ENCODE measurements around the gene TMEM212. TPM values are rescaled to one million over a fixed set of nuclear protein-coding genes. Genes with fewer than 3 reads are reported as not detected.

Gene TMEM212
- total RNA-seq, 1 experiment from 2014 or later = not detected

GRCh38 chr3:171829841-171830517 lies 13.2 kb upstream of the TMEM212 start:
- Mint-ChIP-seq H3K4me3 (no peak overlapping the region), H3K36me3 (ENCODE audit: insufficient read depth in 1 of 3, low read depth in 3 of 3) (no peaks in the 10 kb centered on the region), H3K4me1 (peaks cover 17% of the 10 kb centered on the region in 2 experiments), H3K9me3 (no peaks in the 10 kb centered on the region), H3K27ac (no peak overlapping the region), H3K27me3 (ENCODE audit: low read depth) (peaks cover 2% of the 10 kb centered on the region; the same call in 1 of the 2 replicates)
- Histone ChIP-seq H3K9me3 (ENCODE audit: control insufficient read depth, low read depth, low read length) (no peaks in the 10 kb centered on the region), H4K20me1 (ENCODE audit: control insufficient read depth, insufficient read depth, insufficient read length) (no peaks in the 10 kb centered on the region), H2AK5ac (ENCODE audit: insufficient read length, low read length) (no peak overlapping the region), H4K5ac (ENCODE audit: insufficient read length, low read depth, low read length) (no peak overlapping the region), H2BK120ac (ENCODE audit: low read depth, low read length, poor library complexity, severe bottlenecking) (no peak overlapping the region), H4K91ac (ENCODE audit: insufficient read length, low read depth, low read length) (no peak overlapping the region), H3K79me1 (ENCODE audit: insufficient read depth, low read depth, low read length, poor library complexity, severe bottlenecking) (no peaks in the 10 kb centered on the region), H2BK12ac (ENCODE audit: insufficient read length, low read depth, low read length) (no peak overlapping the region), H3K9ac (ENCODE audit: extremely low read depth, insufficient read length, low read length) (no peak overlapping the region), H3K18ac (ENCODE audit: insufficient read length, low read depth, low read length) (no peak overlapping the region), H3T11ph (ENCODE audit: low read length) (no peak overlapping the region), H2BK20ac (ENCODE audit: low read depth, low read length, poor library complexity, severe bottlenecking) (no peak overlapping the region), H3K14ac (ENCODE audit: insufficient read depth, low read length) (no peak overlapping the region), H3K27me3 (ENCODE audit: insufficient read depth, low read length) (no peaks in the 10 kb centered on the region), H3K56ac (ENCODE audit: insufficient read length, low read depth, low read length) (no peak overlapping the region), H2BK5ac (ENCODE audit: insufficient read length, low read length) (no peak overlapping the region), H4K8ac (replicated peaks; ENCODE audit: insufficient read length, low read depth, low read length) (no peak overlapping the region), H3K4me1 (ENCODE audit: insufficient read depth, low read length) (peaks cover 8% of the 10 kb centered on the region; the same call in 1 of the 2 replicates), H3K23ac (ENCODE audit: insufficient read length, low read depth, low read length) (no peak overlapping the region), H2BK15ac (ENCODE audit: low read depth, low read length) (no peak overlapping the region), H3K79me2 (ENCODE audit: insufficient read depth, low read length) (no peaks in the 10 kb centered on the region), H3K4ac (ENCODE audit: low read depth, low read length) (no peak overlapping the region), H3K27ac (ENCODE audit: insufficient read length, low read depth, low read length) (no peak overlapping the region), H3K23me2 (ENCODE audit: insufficient read length, low read depth, low read length, poor library complexity, severe bottlenecking) (no peaks in the 10 kb centered on the region), H2AFZ (ENCODE audit: low read length) (no peak overlapping the region), H3K4me2 (ENCODE audit: insufficient read depth, insufficient read length, low read length) (no peak overlapping the region)
- peak; percentile 77 for TF ChIP-seq CTCF (conservative IDR thresholded peaks at IDR 0.05)
- no CpG with 5 or more reads among the region's 6 CpGs for WGBS (ENCODE audit: extremely low coverage, insufficient read length, low lambda C conversion rate)
- peak; percentile 87 for DNase-seq

Data from H9 (cell line).